ENCODE data around the gene AP3S2. TPM values are rescaled to one million over a fixed set of nuclear protein-coding genes. Genes with fewer than 3 reads are reported as not detected.

Gene AP3S2
- total RNA-seq, 1 experiment from 2014 or later, result 46.1 TPM

- no peak for DNase-seq
- Histone ChIP-seq H3K36me3 (no peaks in the 10 kb centered on the region), H3K9me3 (replicated peaks) (no peaks in the 10 kb centered on the region), H3K27ac (no peak overlapping the region), H3K27me3 (peaks cover 2% of the 10 kb centered on the region; the same call in 1 of the 2 replicates), H3K4me1 (no peaks in the 10 kb centered on the region), H3K4me3 (no peak overlapping the region)
Measured at GRCh38 chr15:89910891-89911626, 17.3 kb upstream of the AP3S2 start.

GRCh38 chr15:89909611-89910010, 15.8 kb upstream of the AP3S2 start:
- H3K27me3 ChIP-seq, result peaks cover 2% of the 10 kb centered on the region; the same call in 1 of the 2 replicates
- H3K9me3 ChIP-seq (replicated peaks), result no peaks in the 10 kb centered on the region
- DNase-seq, result no peak
- no peaks in the 10 kb centered on the region for H3K36me3 ChIP-seq
- no peak overlapping the region for H3K27ac ChIP-seq
- no peaks in the 10 kb centered on the region for H3K4me1 ChIP-seq
- no peak overlapping the region for H3K4me3 ChIP-seq

- no peaks in the 10 kb centered on the region for H3K9me3 ChIP-seq (replicated peaks)
- H3K4me1 ChIP-seq, result no peaks in the 10 kb centered on the region
- H3K27me3 ChIP-seq, result peaks cover 2% of the 10 kb centered on the region; the same call in 1 of the 2 replicates
- no peak overlapping the region for H3K27ac ChIP-seq
- no peaks in the 10 kb centered on the region for H3K36me3 ChIP-seq
- no peak for DNase-seq
- H3K4me3 ChIP-seq, result no peak overlapping the region
Measured at GRCh38 chr15:89908226-89908625, 14.4 kb upstream of the AP3S2 start.

- Histone ChIP-seq H3K36me3 (no peaks in the 10 kb centered on the region), H3K27me3 (no peaks in the 10 kb centered on the region; the same call in 1 of the 2 replicates), H3K4me1 (no peaks in the 10 kb centered on the region), H3K4me3 (no peak overlapping the region), H3K9me3 (replicated peaks) (no peaks in the 10 kb centered on the region), H3K27ac (no peak overlapping the region)
- DNase-seq, result no peak
Measured at GRCh38 chr15:89907289-89907688, 13.5 kb upstream of the AP3S2 start.

GRCh38 chr15:89905846-89906378, 12.1 kb upstream of the AP3S2 start:
- no peaks in the 10 kb centered on the region for H3K27me3 ChIP-seq
- H3K27ac ChIP-seq, result no peak overlapping the region
- no peaks in the 10 kb centered on the region for H3K36me3 ChIP-seq
- no peaks in the 10 kb centered on the region for H3K9me3 ChIP-seq (replicated peaks)
- no peak overlapping the region for H3K4me3 ChIP-seq
- DNase-seq, result no peak
- no peaks in the 10 kb centered on the region for H3K4me1 ChIP-seq

GRCh38 chr15:89904519-89904918, 10.7 kb upstream of the AP3S2 start:
- Histone ChIP-seq H3K4me3 (no peak overlapping the region), H3K36me3 (no peaks in the 10 kb centered on the region), H3K9me3 (replicated peaks) (no peaks in the 10 kb centered on the region), H3K4me1 (no peaks in the 10 kb centered on the region), H3K27ac (no peak overlapping the region), H3K27me3 (peaks cover 5% of the 10 kb centered on the region; the same call in 1 of the 2 replicates)
- DNase-seq, result no peak

GRCh38 chr15:89903858-89904130, 10.0 kb upstream of the AP3S2 start:
- no peaks in the 10 kb centered on the region for H3K4me1 ChIP-seq
- no peaks in the 10 kb centered on the region for H3K36me3 ChIP-seq
- no peaks in the 10 kb centered on the region for H3K9me3 ChIP-seq (replicated peaks)
- no peak for DNase-seq
- H3K27me3 ChIP-seq, result peaks cover 5% of the 10 kb centered on the region; the same call in 1 of the 2 replicates
- no peak overlapping the region for H3K4me3 ChIP-seq
- no peak overlapping the region for H3K27ac ChIP-seq

- Histone ChIP-seq H3K4me1 (no peaks in the 10 kb centered on the region), H3K27me3 (peaks cover 5% of the 10 kb centered on the region; the same call in 1 of the 2 replicates), H3K36me3 (no peaks in the 10 kb centered on the region), H3K9me3 (replicated peaks) (no peaks in the 10 kb centered on the region), H3K4me3 (no peak overlapping the region), H3K27ac (no peak overlapping the region)
- DNase-seq, result no peak
Measured at GRCh38 chr15:89903015-89903857, 9.4 kb upstream of the AP3S2 start.

GRCh38 chr15:89900849-89901248, 7.1 kb upstream of the AP3S2 start:
- H3K9me3 ChIP-seq (replicated peaks), result no peaks in the 10 kb centered on the region
- H3K27ac ChIP-seq, result no peak overlapping the region
- peaks cover 5% of the 10 kb centered on the region; the same call in 1 of the 2 replicates for H3K27me3 ChIP-seq
- H3K36me3 ChIP-seq, result no peaks in the 10 kb centered on the region
- no peaks in the 10 kb centered on the region for H3K4me1 ChIP-seq
- no peak overlapping the region for H3K4me3 ChIP-seq
- DNase-seq, result no peak

- Histone ChIP-seq H3K4me3 (no peak overlapping the region), H3K27ac (no peak overlapping the region), H3K27me3 (peaks cover 5% of the 10 kb centered on the region; the same call in 1 of the 2 replicates), H3K4me1 (no peaks in the 10 kb centered on the region), H3K36me3 (no peaks in the 10 kb centered on the region), H3K9me3 (replicated peaks) (no peaks in the 10 kb centered on the region)
- DNase-seq, result no peak
Measured at GRCh38 chr15:89899951-89900567, 6.3 kb upstream of the AP3S2 start.

GRCh38 chr15:89899295-89899945, 5.6 kb upstream of the AP3S2 start:
- DNase-seq, result no peak
- Histone ChIP-seq H3K9me3 (replicated peaks) (no peaks in the 10 kb centered on the region), H3K36me3 (no peaks in the 10 kb centered on the region), H3K4me1 (no peaks in the 10 kb centered on the region), H3K4me3 (no peak overlapping the region), H3K27me3 (peaks cover 5% of the 10 kb centered on the region; the same call in 1 of the 2 replicates), H3K27ac (no peak overlapping the region)

- Histone ChIP-seq H3K9me3 (replicated peaks) (no peaks in the 10 kb centered on the region), H3K4me1 (no peaks in the 10 kb centered on the region), H3K27ac (no peak overlapping the region), H3K36me3 (no peaks in the 10 kb centered on the region), H3K4me3 (no peak overlapping the region), H3K27me3 (peaks cover 5% of the 10 kb centered on the region; the same call in 1 of the 2 replicates)
- DNase-seq, result peak; percentile 31 to 55
Measured at GRCh38 chr15:89898614-89899294, 5.0 kb upstream of the AP3S2 start.

- peaks cover 5% of the 10 kb centered on the region; the same call in 1 of the 2 replicates for H3K27me3 ChIP-seq
- no peak for DNase-seq
- H3K36me3 ChIP-seq, result no peaks in the 10 kb centered on the region
- no peak overlapping the region for H3K4me3 ChIP-seq
- no peaks in the 10 kb centered on the region for H3K4me1 ChIP-seq
- H3K27ac ChIP-seq, result no peak overlapping the region
- H3K9me3 ChIP-seq (replicated peaks), result no peaks in the 10 kb centered on the region
Measured at GRCh38 chr15:89898146-89898545, 4.4 kb upstream of the AP3S2 start.

- peaks cover 13% of the 10 kb centered on the region for H3K36me3 ChIP-seq
- DNase-seq, result no peak
- H3K27ac ChIP-seq, result peak overlapping the region; percentile 64
- 0 out of 2 replicates have a peak, but pooled peaks cover 3% of the 10 kb centered on the region for H3K4me1 ChIP-seq
- peak overlapping the region; percentile 82 for H3K4me3 ChIP-seq
- no peaks in the 10 kb centered on the region for H3K27me3 ChIP-seq
- H3K9me3 ChIP-seq (replicated peaks), result no peaks in the 10 kb centered on the region
Measured at GRCh38 chr15:89893027-89893426, 767 bp downstream of the AP3S2 start.
